ENCODE data around the gene C9.

DNA sequence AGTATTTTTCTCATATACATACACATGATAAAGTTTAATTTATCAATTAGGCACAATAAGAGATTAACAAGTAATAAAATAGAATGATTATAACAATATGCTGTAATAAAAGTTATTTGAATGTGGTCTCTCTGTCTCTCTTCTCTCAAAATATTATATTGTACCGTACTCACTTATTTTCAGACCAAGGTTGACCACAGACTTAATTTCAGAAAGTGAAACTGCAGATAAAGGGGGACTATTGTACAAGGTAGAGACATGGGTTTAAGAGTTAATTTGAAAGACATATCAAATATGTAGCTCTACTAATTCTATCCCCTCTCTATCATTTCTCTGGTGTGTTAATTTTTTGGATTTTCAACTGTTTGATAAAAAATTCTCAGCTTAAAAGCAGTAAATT is 20.0 kb upstream of the C9 start:
- TF ChIP-seq, protein P1, sequence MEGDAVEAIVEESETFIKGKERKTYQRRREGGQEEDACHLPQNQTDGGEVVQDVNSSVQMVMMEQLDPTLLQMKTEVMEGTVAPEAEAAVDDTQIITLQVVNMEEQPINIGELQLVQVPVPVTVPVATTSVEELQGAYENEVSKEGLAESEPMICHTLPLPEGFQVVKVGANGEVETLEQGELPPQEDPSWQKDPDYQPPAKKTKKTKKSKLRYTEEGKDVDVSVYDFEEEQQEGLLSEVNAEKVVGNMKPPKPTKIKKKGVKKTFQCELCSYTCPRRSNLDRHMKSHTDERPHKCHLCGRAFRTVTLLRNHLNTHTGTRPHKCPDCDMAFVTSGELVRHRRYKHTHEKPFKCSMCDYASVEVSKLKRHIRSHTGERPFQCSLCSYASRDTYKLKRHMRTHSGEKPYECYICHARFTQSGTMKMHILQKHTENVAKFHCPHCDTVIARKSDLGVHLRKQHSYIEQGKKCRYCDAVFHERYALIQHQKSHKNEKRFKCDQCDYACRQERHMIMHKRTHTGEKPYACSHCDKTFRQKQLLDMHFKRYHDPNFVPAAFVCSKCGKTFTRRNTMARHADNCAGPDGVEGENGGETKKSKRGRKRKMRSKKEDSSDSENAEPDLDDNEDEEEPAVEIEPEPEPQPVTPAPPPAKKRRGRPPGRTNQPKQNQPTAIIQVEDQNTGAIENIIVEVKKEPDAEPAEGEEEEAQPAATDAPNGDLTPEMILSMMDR (IDR thresholded peaks at IDR 0.05), result no peak
- TF ChIP-seq POLR2A (IDR thresholded peaks at IDR 0.05), result no peak
